Fibroblast of skin of back (primary cell): ENCODE measurements around the gene ZFP1.
"Not testable (repeated sequence)": the region's sequence is repeated elsewhere in the genome, so short reads cannot be mapped to it uniquely, and the experiment has no call there.

ENCODE experiments used
- DNase-seq: peaks from one replicate; pipeline ENCODE4 v3.0.0-alpha.2; 2013

Gene ZFP1

GRCh38 chr16:75113541-75114121 is 34.7 kb upstream of the ZFP1 start:
- DNase-seq, result no peak

GRCh38 chr16:75114179-75114945 is 34.0 kb upstream of the ZFP1 start:
- no peak for DNase-seq

- DNase-seq, result no peak
Measured at GRCh38 chr16:75114946-75115825, 33.1 kb upstream of the ZFP1 start.

- DNase-seq, result peak; percentile 41
Measured at GRCh38 chr16:75116081-75116910, 32.0 kb upstream of the ZFP1 start, which contains the start of gene LDHD. LDHD (minus strand) TSS chr16:75116780; CDS start chr16:75116720, 60 bp downstream.

- DNase-seq, result no peak
Measured at GRCh38 chr16:75116911-75117245, 31.4 kb upstream of the ZFP1 start.

- DNase-seq, result no peak
Measured at GRCh38 chr16:75118943-75119539, 29.3 kb upstream of the ZFP1 start.

GRCh38 chr16:75120253-75120652 is 28.1 kb upstream of the ZFP1 start:
- DNase-seq, result no peak

- DNase-seq, result no peak
Measured at GRCh38 chr16:75121949-75122568, 26.3 kb upstream of the ZFP1 start.

- DNase-seq, result no peak
Measured at GRCh38 chr16:75122609-75123008, 25.7 kb upstream of the ZFP1 start.

GRCh38 chr16:75127713-75128415 is 20.5 kb upstream of the ZFP1 start:
- DNase-seq, result no peak

GRCh38 chr16:75129421-75130149 is 18.7 kb upstream of the ZFP1 start:
- DNase-seq, result not testable (repeated sequence)

- DNase-seq, result no peak
Measured at GRCh38 chr16:75130150-75130771, 18.1 kb upstream of the ZFP1 start.

GRCh38 chr16:75131081-75131480 is 17.2 kb upstream of the ZFP1 start:
- DNase-seq, result no peak

- DNase-seq, result no peak
Measured at GRCh38 chr16:75138233-75138632, 10.1 kb upstream of the ZFP1 start.

GRCh38 chr16:75138636-75139035 is 9.7 kb upstream of the ZFP1 start:
- DNase-seq, result peak; percentile 84

- DNase-seq, result no peak
Measured at GRCh38 chr16:75139498-75139897, 8.8 kb upstream of the ZFP1 start.

- DNase-seq, result no peak
Measured at GRCh38 chr16:75143941-75144340, 4.4 kb upstream of the ZFP1 start.

GRCh38 chr16:75147968-75148310 is 385 bp upstream of the ZFP1 start:
- DNase-seq, result no peak

GRCh38 chr16:75151798-75152197 is 3.5 kb downstream of the ZFP1 start:
- no peak for DNase-seq

- no peak for DNase-seq
Measured at GRCh38 chr16:75152635-75153034, 4.3 kb downstream of the ZFP1 start.
